Retinal pigment epithelial cell (primary cell): ENCODE data around the gene GMDS.

Source experiments
- DNase-seq: peaks from one replicate; pipeline ENCODE4 v3.0.0-alpha.2; 2010; ENCODE audit warnings: low read depth
- H3K4me3 ChIP-seq: 2 replicates; pipeline ENCODE4 v1.5.1; 2011; ENCODE audit warnings: mild to moderate bottlenecking, low read length, control low read depth, moderate library complexity
- CTCF ChIP-seq: conservative IDR thresholded peaks from 2 replicates; pipeline ENCODE4 v1.5.1; 2011; ENCODE audit warnings: low read depth, low read length, control low read depth, inconsistent platforms

The GMDS gene

GRCh38 chr6:2242311-2242710 is 3.1 kb downstream of the GMDS start:
- no peak for TF ChIP-seq CTCF
- no peak for DNase-seq
- H3K4me3 ChIP-seq: no peak overlapping the region

GRCh38 chr6:2240961-2241360 is 4.4 kb downstream of the GMDS start:
- no peak for DNase-seq
- no peak overlapping the region for H3K4me3 ChIP-seq
- TF ChIP-seq CTCF: no peak

- TF ChIP-seq CTCF: no peak
- no peak overlapping the region for H3K4me3 ChIP-seq
- peak; percentile 92 for DNase-seq
These were observed 8.4 kb downstream of the GMDS start for GRCh38 chr6:2237001-2237400.

GRCh38 chr6:2235777-2236495 is 9.5 kb downstream of the GMDS start:
- H3K4me3 ChIP-seq: no peak overlapping the region
- DNase-seq: no peak
- TF ChIP-seq CTCF: no peak

- no peak for DNase-seq
- TF ChIP-seq CTCF: no peak
- no peak overlapping the region for H3K4me3 ChIP-seq
These were observed 13.0 kb downstream of the GMDS start for GRCh38 chr6:2232445-2232844.

- no peak for TF ChIP-seq CTCF
- no peak overlapping the region for H3K4me3 ChIP-seq
- DNase-seq: no peak
These were observed 14.0 kb downstream of the GMDS start for GRCh38 chr6:2231438-2231837.

- no peak overlapping the region for H3K4me3 ChIP-seq
- no peak for TF ChIP-seq CTCF
- no peak for DNase-seq
These were observed 14.6 kb downstream of the GMDS start for GRCh38 chr6:2230659-2231277.
